GM18517 (cell line): ENCODE data around the gene PRR36.

Experiments used
- ATAC-seq: cut with Tn5 transposase; IDR thresholded peaks from one replicate; pipeline ENCODE4 v1.9.1; 2021; ENCODE audit warnings: mild to moderate bottlenecking, moderate library complexity; ENCODE audit not compliant: unreplicated experiment

The PRR36 gene

GRCh38 chr19:7823686-7824301, 50.4 kb downstream of the PRR36 start:
- ATAC-seq, result no peak

- ATAC-seq, result no peak
Measured at GRCh38 chr19:7822910-7823515, 51.2 kb downstream of the PRR36 start.

GRCh38 chr19:7820588-7820987, 53.6 kb downstream of the PRR36 start:
- ATAC-seq, result no peak

GRCh38 chr19:7819337-7819736, 54.9 kb downstream of the PRR36 start:
- no peak for ATAC-seq

GRCh38 chr19:7818806-7819205, 55.4 kb downstream of the PRR36 start:
- ATAC-seq, result no peak
